Measurements from ENCODE around the gene USP17L15.
"Not testable (repeated sequence)": the region's sequence is repeated elsewhere in the genome, so short reads cannot be mapped to it uniquely, and the experiment has no call there.

Gene USP17L15, protein sequence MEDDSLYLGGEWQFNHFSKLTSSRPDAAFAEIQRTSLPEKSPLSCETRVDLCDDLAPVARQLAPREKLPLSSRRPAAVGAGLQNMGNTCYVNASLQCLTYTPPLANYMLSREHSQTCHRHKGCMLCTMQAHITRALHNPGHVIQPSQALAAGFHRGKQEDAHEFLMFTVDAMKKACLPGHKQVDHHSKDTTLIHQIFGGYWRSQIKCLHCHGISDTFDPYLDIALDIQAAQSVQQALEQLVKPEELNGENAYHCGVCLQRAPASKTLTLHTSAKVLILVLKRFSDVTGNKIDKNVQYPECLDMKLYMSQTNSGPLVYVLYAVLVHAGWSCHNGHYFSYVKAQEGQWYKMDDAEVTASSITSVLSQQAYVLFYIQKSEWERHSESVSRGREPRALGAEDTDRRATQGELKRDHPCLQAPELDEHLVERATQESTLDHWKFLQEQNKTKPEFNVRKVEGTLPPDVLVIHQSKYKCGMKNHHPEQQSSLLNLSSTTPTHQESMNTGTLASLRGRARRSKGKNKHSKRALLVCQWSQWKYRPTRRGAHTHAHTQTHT

DNA sequence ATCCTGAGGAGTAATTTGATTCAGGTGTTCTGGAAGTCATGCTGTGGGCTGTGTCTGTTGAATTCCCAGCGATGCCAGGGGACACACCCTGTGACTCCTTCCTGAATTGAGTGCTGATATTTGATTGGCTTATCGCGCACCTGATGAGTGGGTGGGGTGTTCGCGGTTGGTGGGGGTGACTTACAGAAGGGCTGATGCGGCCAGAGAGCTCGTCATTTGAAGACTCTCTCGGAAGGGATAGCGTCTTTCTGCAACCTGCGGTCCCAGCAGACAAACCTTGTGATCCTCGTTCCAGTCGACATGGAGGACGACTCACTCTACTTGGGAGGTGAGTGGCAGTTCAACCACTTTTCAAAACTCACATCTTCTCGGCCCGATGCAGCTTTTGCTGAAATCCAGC, at the start of gene USP17L15:
Gene USP17L15, plus strand, starts transcription at position 301 of the 400 bp plus-strand sequence. Its CDS starts 0 bp downstream, at position 301.
- not testable (repeated sequence) for H2AFZ ChIP-seq (ENCODE audit: low read depth, low read length); H3K27me3 ChIP-seq (ENCODE audit: insufficient read depth, low read length); H3K9me3 ChIP-seq (ENCODE audit: low read length); H3K4me3 ChIP-seq (ENCODE audit: low read length); H3K4me1 ChIP-seq (ENCODE audit: insufficient read depth, low read length); H3K36me3 ChIP-seq (ENCODE audit: insufficient read depth, low read length)

DNA sequence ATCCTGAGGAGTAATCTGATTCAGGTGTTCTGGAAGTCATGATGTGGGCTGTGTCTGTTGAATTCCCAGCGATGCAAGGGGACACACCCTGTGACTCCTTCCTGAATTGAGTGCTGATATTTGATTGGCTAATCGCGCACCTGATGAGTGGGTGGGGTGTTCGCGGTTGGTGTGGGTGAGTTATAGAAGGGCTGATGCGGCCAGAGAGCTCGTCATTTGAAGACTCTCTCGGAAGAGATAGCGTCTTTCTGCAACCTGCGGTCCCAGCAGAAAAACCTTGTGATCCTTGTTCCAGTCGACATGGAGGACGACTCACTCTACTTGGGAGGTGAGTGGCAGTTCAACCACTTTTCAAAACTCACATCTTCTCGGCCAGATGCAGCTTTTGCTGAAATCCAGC, 23.8 kb upstream of the USP17L15 start, which contains the start of gene USP17L10:
Gene USP17L10, plus strand, starts transcription at position 301 of the 400 bp plus-strand sequence. Its CDS starts 0 bp downstream, at position 301.
- H3K4me3 ChIP-seq (ENCODE audit: low read length); H3K36me3 ChIP-seq (ENCODE audit: insufficient read depth, low read length); H3K27me3 ChIP-seq (ENCODE audit: insufficient read depth, low read length); H3K4me1 ChIP-seq (ENCODE audit: insufficient read depth, low read length); H3K9me3 ChIP-seq (ENCODE audit: low read length); H2AFZ ChIP-seq (ENCODE audit: low read depth, low read length): not testable (repeated sequence)

DNA sequence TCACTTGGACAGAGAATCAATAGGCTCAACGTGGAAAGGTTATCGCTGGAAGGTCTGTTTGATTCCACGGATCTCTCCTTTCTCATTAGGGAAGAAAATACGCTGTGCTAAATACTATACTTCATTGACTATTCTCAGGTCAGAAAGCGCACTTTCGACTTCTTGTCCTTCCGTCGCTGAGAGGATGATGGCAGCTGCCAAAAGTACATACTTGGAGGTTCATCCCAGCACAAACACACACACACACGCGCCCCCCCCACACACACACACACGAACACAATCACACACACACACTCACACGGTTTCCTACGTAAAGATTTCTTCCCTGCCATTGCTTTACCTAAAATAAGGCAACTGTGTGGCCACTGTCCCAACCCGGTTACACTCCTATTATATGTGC, 19.5 kb upstream of the USP17L15 start:
- not testable (repeated sequence) for H3K27me3 ChIP-seq (ENCODE audit: insufficient read depth, low read length); H2AFZ ChIP-seq (ENCODE audit: low read depth, low read length); H3K9me3 ChIP-seq (ENCODE audit: low read length); H3K4me3 ChIP-seq (ENCODE audit: low read length); H3K4me1 ChIP-seq (ENCODE audit: insufficient read depth, low read length); H3K36me3 ChIP-seq (ENCODE audit: insufficient read depth, low read length)

DNA sequence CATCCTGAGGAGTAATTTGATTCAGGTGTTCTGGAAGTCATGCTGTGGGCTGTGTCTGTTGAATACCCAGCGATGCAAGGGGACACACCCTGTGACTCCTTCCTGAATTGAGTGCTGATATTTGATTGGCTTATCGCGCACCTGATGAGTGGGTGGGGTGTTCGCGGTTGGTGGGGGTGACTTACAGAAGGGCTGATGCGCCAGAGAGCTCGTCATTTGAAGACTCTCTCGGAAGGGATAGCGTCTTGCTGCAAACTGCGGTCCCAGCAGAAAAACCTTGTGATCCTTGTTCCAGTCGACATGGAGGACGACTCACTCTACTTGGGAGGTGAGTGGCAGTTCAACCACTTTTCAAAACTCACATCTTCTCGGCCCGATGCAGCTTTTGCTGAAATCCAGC, 19.1 kb upstream of the USP17L15 start, which contains the start of gene USP17L11:
Gene USP17L11, plus strand, starts transcription at position 301 of the 400 bp plus-strand sequence. Its CDS starts 0 bp downstream, at position 301.
- H3K9me3 ChIP-seq (ENCODE audit: low read length); H2AFZ ChIP-seq (ENCODE audit: low read depth, low read length); H3K27me3 ChIP-seq (ENCODE audit: insufficient read depth, low read length); H3K4me1 ChIP-seq (ENCODE audit: insufficient read depth, low read length); H3K36me3 ChIP-seq (ENCODE audit: insufficient read depth, low read length); H3K4me3 ChIP-seq (ENCODE audit: low read length): not testable (repeated sequence)

DNA sequence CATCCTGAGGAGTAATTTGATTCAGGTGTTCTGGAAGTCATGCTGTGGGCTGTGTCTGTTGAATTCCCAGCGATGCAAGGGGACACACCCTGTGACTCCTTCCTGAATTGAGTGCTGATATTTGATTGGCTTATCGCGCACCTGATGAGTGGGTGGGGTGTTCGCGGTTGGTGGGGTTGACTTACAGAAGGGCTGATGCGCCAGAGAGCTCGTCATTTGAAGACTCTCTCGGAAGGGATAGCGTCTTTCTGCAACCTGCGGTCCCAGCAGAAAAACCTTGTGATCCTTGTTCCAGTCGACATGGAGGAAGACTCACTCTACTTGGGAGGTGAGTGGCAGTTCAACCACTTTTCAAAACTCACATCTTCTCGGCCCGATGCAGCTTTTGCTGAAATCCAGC, 14.3 kb upstream of the USP17L15 start, which contains the start of gene USP17L12:
Gene USP17L12, plus strand, starts transcription at position 301 of the 400 bp plus-strand sequence. Its CDS starts 0 bp downstream, at position 301.
- not testable (repeated sequence) for H3K27me3 ChIP-seq (ENCODE audit: insufficient read depth, low read length); H3K4me3 ChIP-seq (ENCODE audit: low read length); H3K4me1 ChIP-seq (ENCODE audit: insufficient read depth, low read length); H2AFZ ChIP-seq (ENCODE audit: low read depth, low read length); H3K9me3 ChIP-seq (ENCODE audit: low read length); H3K36me3 ChIP-seq (ENCODE audit: insufficient read depth, low read length)

DNA sequence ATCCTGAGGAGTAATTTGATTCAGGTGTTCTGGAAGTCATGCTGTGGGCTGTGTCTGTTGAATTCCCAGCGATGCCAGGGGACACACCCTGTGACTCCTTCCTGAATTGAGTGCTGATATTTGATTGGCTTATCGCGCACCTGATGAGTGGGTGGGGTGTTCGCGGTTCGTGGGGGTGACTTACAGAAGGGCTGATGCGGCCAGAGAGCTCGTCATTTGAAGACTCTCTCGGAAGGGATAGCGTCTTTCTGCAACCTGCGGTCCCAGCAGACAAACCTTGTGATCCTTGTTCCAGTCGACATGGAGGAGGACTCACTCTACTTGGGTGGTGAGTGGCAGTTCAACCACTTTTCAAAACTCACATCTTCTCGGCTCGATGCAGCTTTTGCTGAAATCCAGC, 9.6 kb upstream of the USP17L15 start, which contains the start of gene USP17L13:
Gene USP17L13, plus strand, starts transcription at position 301 of the 400 bp plus-strand sequence. Its CDS starts 0 bp downstream, at position 301.
- H3K36me3 ChIP-seq (ENCODE audit: insufficient read depth, low read length); H3K27me3 ChIP-seq (ENCODE audit: insufficient read depth, low read length); H3K4me1 ChIP-seq (ENCODE audit: insufficient read depth, low read length); H2AFZ ChIP-seq (ENCODE audit: low read depth, low read length); H3K4me3 ChIP-seq (ENCODE audit: low read length); H3K9me3 ChIP-seq (ENCODE audit: low read length): not testable (repeated sequence)

DNA sequence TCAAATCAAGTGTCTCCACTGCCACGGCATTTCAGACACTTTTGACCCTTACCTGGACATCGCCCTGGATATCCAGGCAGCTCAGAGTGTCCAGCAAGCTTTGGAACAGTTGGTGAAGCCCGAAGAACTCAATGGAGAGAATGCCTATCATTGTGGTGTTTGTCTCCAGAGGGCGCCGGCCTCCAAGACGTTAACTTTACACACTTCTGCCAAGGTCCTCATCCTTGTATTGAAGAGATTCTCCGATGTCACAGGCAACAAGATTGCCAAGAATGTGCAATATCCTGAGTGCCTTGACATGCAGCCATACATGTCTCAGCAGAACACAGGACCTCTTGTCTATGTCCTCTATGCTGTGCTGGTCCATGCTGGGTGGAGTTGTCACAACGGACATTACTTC, 3.9 kb upstream of the USP17L15 start:
- H3K4me3 ChIP-seq (ENCODE audit: low read length); H3K4me1 ChIP-seq (ENCODE audit: insufficient read depth, low read length); H3K36me3 ChIP-seq (ENCODE audit: insufficient read depth, low read length); H3K27me3 ChIP-seq (ENCODE audit: insufficient read depth, low read length); H2AFZ ChIP-seq (ENCODE audit: low read depth, low read length); H3K9me3 ChIP-seq (ENCODE audit: low read length): not testable (repeated sequence)

DNA sequence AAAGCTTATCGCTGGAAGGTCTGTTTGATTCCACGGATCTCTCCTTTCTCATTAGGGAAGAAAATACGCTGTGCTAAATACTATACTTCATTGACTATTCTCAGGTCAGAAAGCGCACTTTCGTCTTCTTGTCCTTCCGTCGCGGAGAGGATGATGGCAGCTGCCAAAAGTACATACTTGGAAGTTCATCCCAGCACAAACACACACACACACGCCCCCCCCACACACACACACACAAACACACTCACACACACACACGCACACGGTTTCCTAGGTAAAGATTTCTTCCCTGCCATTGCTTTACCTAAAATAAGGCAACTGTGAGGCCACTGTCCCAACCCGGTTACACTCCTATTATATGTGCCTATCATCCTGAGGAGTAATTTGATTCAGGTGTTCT, 4.3 kb downstream of the USP17L15 start:
- H3K36me3 ChIP-seq (ENCODE audit: insufficient read depth, low read length); H2AFZ ChIP-seq (ENCODE audit: low read depth, low read length); H3K4me3 ChIP-seq (ENCODE audit: low read length); H3K9me3 ChIP-seq (ENCODE audit: low read length); H3K27me3 ChIP-seq (ENCODE audit: insufficient read depth, low read length); H3K4me1 ChIP-seq (ENCODE audit: insufficient read depth, low read length): not testable (repeated sequence)

DNA sequence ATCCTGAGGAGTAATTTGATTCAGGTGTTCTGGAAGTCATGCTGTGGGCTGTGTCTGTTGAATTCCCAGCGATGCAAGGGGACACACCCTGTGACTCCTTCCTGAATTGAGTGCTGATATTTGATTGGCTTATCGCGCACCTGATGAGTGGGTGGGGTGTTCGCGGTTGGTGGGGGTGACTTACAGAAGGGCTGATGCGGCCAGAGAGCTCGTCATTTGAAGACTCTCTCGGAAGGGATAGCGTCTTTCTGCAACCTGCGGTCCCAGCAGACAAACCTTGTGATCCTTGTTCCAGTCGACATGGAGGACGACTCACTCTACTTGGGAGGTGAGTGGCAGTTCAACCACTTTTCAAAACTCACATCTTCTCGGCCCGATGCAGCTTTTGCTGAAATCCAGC, 9.4 kb downstream of the USP17L15 start, which contains the start of gene USP17L17:
Gene USP17L17, plus strand, starts transcription at position 301 of the 400 bp plus-strand sequence. Its CDS starts 0 bp downstream, at position 301.
- not testable (repeated sequence) for H3K36me3 ChIP-seq (ENCODE audit: insufficient read depth, low read length); H2AFZ ChIP-seq (ENCODE audit: low read depth, low read length); H3K27me3 ChIP-seq (ENCODE audit: insufficient read depth, low read length); H3K4me3 ChIP-seq (ENCODE audit: low read length); H3K9me3 ChIP-seq (ENCODE audit: low read length); H3K4me1 ChIP-seq (ENCODE audit: insufficient read depth, low read length)

DNA sequence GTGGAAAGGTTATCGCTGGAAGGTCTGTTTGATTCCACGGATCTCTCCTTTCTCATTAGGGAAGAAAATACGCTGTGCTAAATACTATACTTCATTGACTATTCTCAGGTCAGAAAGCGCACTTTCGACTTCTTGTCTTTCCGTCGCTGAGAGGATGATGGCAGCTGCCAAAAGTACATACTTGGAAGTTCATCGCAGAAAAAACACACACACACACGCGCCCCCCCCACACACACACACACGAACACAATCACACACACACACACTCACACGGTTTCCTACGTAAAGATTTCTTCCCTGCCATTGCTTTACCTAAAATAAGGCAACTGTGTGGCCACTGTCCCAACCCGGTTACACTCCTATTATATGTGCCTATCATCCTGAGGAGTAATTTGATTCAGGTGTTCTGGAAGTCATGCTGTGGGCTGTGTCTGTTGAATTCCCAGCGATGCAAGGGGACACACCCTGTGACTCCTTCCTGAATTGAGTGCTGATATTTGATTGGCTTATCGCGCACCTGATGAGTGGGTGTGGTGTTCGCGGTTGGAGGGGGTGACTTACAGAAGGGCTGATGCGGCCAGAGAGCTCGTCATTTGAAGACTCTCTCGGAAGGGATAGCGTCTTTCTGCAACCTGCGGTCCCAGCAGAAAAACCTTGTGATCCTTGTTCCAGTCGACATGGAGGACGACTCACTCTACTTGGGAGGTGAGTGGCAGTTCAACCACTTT, 13.9 kb downstream of the USP17L15 start, which contains the start of gene USP17L18:
Gene USP17L18, plus strand, starts transcription at position 678 of the 728 bp plus-strand sequence. Its CDS starts 0 bp downstream, at position 678.
- not testable (repeated sequence) for H3K4me3 ChIP-seq (ENCODE audit: low read length); H3K4me1 ChIP-seq (ENCODE audit: insufficient read depth, low read length); H3K36me3 ChIP-seq (ENCODE audit: insufficient read depth, low read length); H2AFZ ChIP-seq (ENCODE audit: low read depth, low read length); H3K27me3 ChIP-seq (ENCODE audit: insufficient read depth, low read length); H3K9me3 ChIP-seq (ENCODE audit: low read length)

DNA sequence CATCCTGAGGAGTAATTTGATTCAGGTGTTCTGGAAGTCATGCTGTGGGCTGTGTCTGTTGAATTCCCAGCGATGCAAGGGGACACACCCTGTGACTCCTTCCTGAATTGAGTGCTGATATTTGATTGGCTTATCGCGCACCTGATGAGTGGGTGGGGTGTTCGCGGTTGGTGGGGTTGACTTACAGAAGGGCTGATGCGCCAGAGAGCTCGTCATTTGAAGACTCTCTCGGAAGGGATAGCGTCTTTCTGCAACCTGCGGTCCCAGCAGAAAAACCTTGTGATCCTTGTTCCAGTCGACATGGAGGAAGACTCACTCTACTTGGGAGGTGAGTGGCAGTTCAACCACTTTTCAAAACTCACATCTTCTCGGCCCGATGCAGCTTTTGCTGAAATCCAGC, 18.9 kb downstream of the USP17L15 start, which contains the start of gene USP17L19:
Gene USP17L19, plus strand, starts transcription at position 301 of the 400 bp plus-strand sequence. Its CDS starts 0 bp downstream, at position 301.
- not testable (repeated sequence) for H2AFZ ChIP-seq (ENCODE audit: low read depth, low read length); H3K9me3 ChIP-seq (ENCODE audit: low read length); H3K27me3 ChIP-seq (ENCODE audit: insufficient read depth, low read length); H3K4me1 ChIP-seq (ENCODE audit: insufficient read depth, low read length); H3K4me3 ChIP-seq (ENCODE audit: low read length); H3K36me3 ChIP-seq (ENCODE audit: insufficient read depth, low read length)

DNA sequence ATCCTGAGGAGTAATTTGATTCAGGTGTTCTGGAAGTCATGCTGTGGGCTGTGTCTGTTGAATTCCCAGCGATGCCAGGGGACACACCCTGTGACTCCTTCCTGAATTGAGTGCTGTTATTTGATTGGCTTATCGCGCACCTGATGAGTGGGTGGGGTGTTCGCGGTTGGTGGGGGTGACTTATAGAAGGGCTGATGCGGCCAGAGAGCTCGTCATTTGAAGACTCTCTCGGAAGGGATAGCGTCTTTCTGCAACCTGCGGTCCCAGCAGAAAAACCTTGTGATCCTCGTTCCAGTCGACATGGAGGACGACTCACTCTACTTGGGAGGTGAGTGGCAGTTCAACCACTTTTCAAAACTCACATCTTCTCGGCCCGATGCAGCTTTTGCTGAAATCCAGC, 23.6 kb downstream of the USP17L15 start, which contains the start of gene USP17L20:
Gene USP17L20, plus strand, starts transcription at position 301 of the 400 bp plus-strand sequence. Its CDS starts 0 bp downstream, at position 301.
- not testable (repeated sequence) for H3K36me3 ChIP-seq (ENCODE audit: insufficient read depth, low read length); H3K27me3 ChIP-seq (ENCODE audit: insufficient read depth, low read length); H3K4me3 ChIP-seq (ENCODE audit: low read length); H3K9me3 ChIP-seq (ENCODE audit: low read length); H3K4me1 ChIP-seq (ENCODE audit: insufficient read depth, low read length); H2AFZ ChIP-seq (ENCODE audit: low read depth, low read length)

DNA sequence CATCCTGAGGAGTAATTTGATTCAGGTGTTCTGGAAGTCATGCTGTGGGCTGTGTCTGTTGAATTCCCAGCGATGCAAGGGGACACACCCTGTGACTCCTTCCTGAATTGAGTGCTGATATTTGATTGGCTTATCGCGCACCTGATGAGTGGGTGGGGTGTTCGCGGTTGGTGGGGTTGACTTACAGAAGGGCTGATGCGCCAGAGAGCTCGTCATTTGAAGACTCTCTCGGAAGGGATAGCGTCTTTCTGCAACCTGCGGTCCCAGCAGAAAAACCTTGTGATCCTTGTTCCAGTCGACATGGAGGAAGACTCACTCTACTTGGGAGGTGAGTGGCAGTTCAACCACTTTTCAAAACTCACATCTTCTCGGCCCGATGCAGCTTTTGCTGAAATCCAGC, 28.4 kb downstream of the USP17L15 start, which contains the start of gene USP17L21:
Gene USP17L21, plus strand, starts transcription at position 301 of the 400 bp plus-strand sequence. Its CDS starts 0 bp downstream, at position 301.
- not testable (repeated sequence) for H3K9me3 ChIP-seq (ENCODE audit: low read length); H3K36me3 ChIP-seq (ENCODE audit: insufficient read depth, low read length); H3K4me1 ChIP-seq (ENCODE audit: insufficient read depth, low read length); H2AFZ ChIP-seq (ENCODE audit: low read depth, low read length); H3K27me3 ChIP-seq (ENCODE audit: insufficient read depth, low read length); H3K4me3 ChIP-seq (ENCODE audit: low read length)

Data from neuron (in vitro differentiated cells).